Stimulated activated CD8-positive, alpha-beta memory T cell treated with anti-CD3 and anti-CD28 coated beads, Interleukin-4, amount 100 ng/mL, for 48 hours (primary cell): ENCODE measurements around the gene PTPRN.
A peak's percentile ranks its signal among the peaks of the same experiment; 100 is the strongest.

Experiments used
- DNase-seq: peaks from one replicate; pipeline ENCODE4 v3.0.0-alpha.2; 2020

The PTPRN gene

GRCh38 chr2:219286436-219287115 is 22.6 kb downstream of the PTPRN start:
- no peak for DNase-seq

- DNase-seq, result no peak
Measured at GRCh38 chr2:219285894-219286425, 23.2 kb downstream of the PTPRN start.

GRCh38 chr2:219285373-219285735 is 23.8 kb downstream of the PTPRN start:
- no peak for DNase-seq

- no peak for DNase-seq
Measured at GRCh38 chr2:219284501-219285372, 24.5 kb downstream of the PTPRN start.

GRCh38 chr2:219282943-219283581 is 26.1 kb downstream of the PTPRN start:
- no peak for DNase-seq

GRCh38 chr2:219282375-219282774 is 26.8 kb downstream of the PTPRN start:
- no peak for DNase-seq

GRCh38 chr2:219281588-219281987 is 27.6 kb downstream of the PTPRN start:
- DNase-seq, result no peak

- no peak for DNase-seq
Measured at GRCh38 chr2:219280651-219281050, 28.6 kb downstream of the PTPRN start.

- DNase-seq, result no peak
Measured at GRCh38 chr2:219279916-219280516, 29.2 kb downstream of the PTPRN start.

- DNase-seq, result peak; percentile 99
Measured at GRCh38 chr2:219279151-219279915, 29.9 kb downstream of the PTPRN start, which contains the start of gene DNAJB2. DNAJB2 (plus strand) TSS chr2:219279366; CDS start chr2:219279834, 468 bp downstream.

GRCh38 chr2:219278655-219279150 is 30.5 kb downstream of the PTPRN start:
- DNase-seq, result no peak

GRCh38 chr2:219277703-219278654 is 31.2 kb downstream of the PTPRN start:
- DNase-seq, result peak; percentile 87

GRCh38 chr2:219274361-219274921 is 34.8 kb downstream of the PTPRN start:
- DNase-seq, result no peak

- DNase-seq, result no peak
Measured at GRCh38 chr2:219273937-219274336, 35.3 kb downstream of the PTPRN start.

GRCh38 chr2:219272995-219273394 is 36.2 kb downstream of the PTPRN start:
- no peak for DNase-seq

- DNase-seq, result no peak
Measured at GRCh38 chr2:219272356-219272755, 36.8 kb downstream of the PTPRN start.

- DNase-seq, result no peak
Measured at GRCh38 chr2:219271021-219271420, 38.2 kb downstream of the PTPRN start.

GRCh38 chr2:219270055-219270372 is 39.2 kb downstream of the PTPRN start:
- DNase-seq, result no peak

GRCh38 chr2:219269362-219270054 is 39.7 kb downstream of the PTPRN start:
- no peak for DNase-seq

GRCh38 chr2:219268294-219268693 is 40.9 kb downstream of the PTPRN start:
- no peak for DNase-seq
